KBM-7 (cell line): ENCODE data around the gene GGPS1.
"Not testable (repeated sequence)": the region's sequence is repeated elsewhere in the genome, so short reads cannot be mapped to it uniquely, and the experiment has no call there.

ENCODE experiments used
- DNase-seq: peaks from one replicate; pipeline ENCODE4 v3.0.0-alpha.2; 2015
- in situ Hi-C: fragments of 300-500 bp; cut with MboI; formaldehyde crosslinking; loops from 2 replicates; pipeline ENCODE4 v1.14.3; 2020; ENCODE audit warnings: low sequenced_read_pairs, low pct_unique_long_range_greater_than_20kb, mixed read lengths

Gene GGPS1

GRCh38 chr1:235299169-235299858, 29.1 kb upstream of the GGPS1 start:
- DNase-seq: no peak
- in situ Hi-C loops: no loop called here

- DNase-seq: no peak
- in situ Hi-C loops: no loop called here
These were observed 26.2 kb upstream of the GGPS1 start for GRCh38 chr1:235302143-235302542.

GRCh38 chr1:235304549-235305451, 23.6 kb upstream of the GGPS1 start:
- in situ Hi-C loops: no loop called here
- DNase-seq: no peak

GRCh38 chr1:235307158-235308124, 20.9 kb upstream of the GGPS1 start:
- in situ Hi-C loops: no loop called here
- no peak for DNase-seq

- in situ Hi-C loops, DNase-seq: not testable (repeated sequence)
These were observed 19.2 kb upstream of the GGPS1 start for GRCh38 chr1:235309206-235309605.

- in situ Hi-C loops: no loop called here
- DNase-seq: no peak
These were observed 15.1 kb upstream of the GGPS1 start for GRCh38 chr1:235313262-235313661.

- DNase-seq: no peak
- in situ Hi-C loops: no loop called here
These were observed 14.3 kb upstream of the GGPS1 start for GRCh38 chr1:235313931-235314678.

GRCh38 chr1:235315173-235315572, 13.2 kb upstream of the GGPS1 start:
- DNase-seq: no peak
- in situ Hi-C loops: no loop called here

GRCh38 chr1:235315735-235316134, 12.6 kb upstream of the GGPS1 start:
- DNase-seq: no peak
- in situ Hi-C loops: no loop called here

- in situ Hi-C loops: no loop called here
- DNase-seq: no peak
These were observed 11.2 kb upstream of the GGPS1 start for GRCh38 chr1:235317168-235317567.

GRCh38 chr1:235319255-235319654, 9.1 kb upstream of the GGPS1 start:
- in situ Hi-C loops: no loop called here
- DNase-seq: no peak

GRCh38 chr1:235320521-235321179, 7.7 kb upstream of the GGPS1 start:
- in situ Hi-C loops: no loop called here

GRCh38 chr1:235324296-235324695, 4.1 kb upstream of the GGPS1 start:
- DNase-seq: no peak
- in situ Hi-C loops: no loop called here

More at GRCh38 chr1:235320521-235321179, 7.7 kb upstream of the GGPS1 start:
- no peak for DNase-seq

- DNase-seq: no peak
- in situ Hi-C loops: no loop called here
These were observed 3.2 kb upstream of the GGPS1 start for GRCh38 chr1:235325139-235325538.

- in situ Hi-C loops: no loop called here
- DNase-seq: no peak
These were observed 2.5 kb upstream of the GGPS1 start for GRCh38 chr1:235325854-235326253.

GRCh38 chr1:235326719-235327558, 1.4 kb upstream of the GGPS1 start:
- DNase-seq: peak; percentile 65
- in situ Hi-C loops: no loop called here

GRCh38 chr1:235327559-235328270, 655 bp upstream of the GGPS1 start, which contains the start of gene ARID4B:
Gene ARID4B, minus strand, starts transcription at chr1:235328179. Its CDS starts 1,260 bp downstream, at chr1:235326919.
- DNase-seq: peak; percentile 74
- in situ Hi-C loops: no loop called here
